BLaER1 treated with 17β-estradiol and CSF1 and Interleukin-3, amounts not matched to agents 10 nM and 100 nM (cell line): ENCODE results near the gene RAB44.

Experiments used
- H3K27ac ChIP-seq, 11 experiments: shearing (Covaris generic); formaldehyde crosslinking; 2 replicates each; pipeline ENCODE4 v1.8.1; 2022
- H3K27me3 ChIP-seq, 11 experiments: shearing (Covaris generic); formaldehyde crosslinking; 2 replicates each; pipeline ENCODE4 v1.8.1; 2022
- H3K36me3 ChIP-seq, 11 experiments: shearing (Covaris generic); formaldehyde crosslinking; 2 replicates each; pipeline ENCODE4 v1.8.1; 2022
- H3K4me1 ChIP-seq, 10 experiments: shearing (Covaris generic); formaldehyde crosslinking; 2 replicates each; pipeline ENCODE4 v1.8.1; 2022
- H3K4me2 ChIP-seq, 11 experiments: shearing (Covaris generic); formaldehyde crosslinking; 2 replicates each; pipeline ENCODE4 v1.8.1; 2022
- H3K4me3 ChIP-seq, 10 experiments: shearing (Covaris generic); formaldehyde crosslinking; 2 replicates each; pipeline ENCODE4 v1.8.1; 2022
- H3K9ac ChIP-seq, 11 experiments: shearing (Covaris generic); formaldehyde crosslinking; 2 replicates each; pipeline ENCODE4 v1.8.1; 2022
- H3K9me3 ChIP-seq, 11 experiments: shearing (Covaris generic); formaldehyde crosslinking; replicated peaks in 1 of 11; 2 replicates each; pipeline ENCODE4 v1.8.1; 2022
- H4K20me1 ChIP-seq, 11 experiments: shearing (Covaris generic); formaldehyde crosslinking; 2 replicates each; pipeline ENCODE4 v1.8.1; 2022
- Cebpa-rat ChIP-seq, 11 experiments: shearing (Covaris generic); IDR thresholded peaks; 2 replicates each; pipeline ENCODE4 v1.8.1; 2022

Gene RAB44

DNA sequence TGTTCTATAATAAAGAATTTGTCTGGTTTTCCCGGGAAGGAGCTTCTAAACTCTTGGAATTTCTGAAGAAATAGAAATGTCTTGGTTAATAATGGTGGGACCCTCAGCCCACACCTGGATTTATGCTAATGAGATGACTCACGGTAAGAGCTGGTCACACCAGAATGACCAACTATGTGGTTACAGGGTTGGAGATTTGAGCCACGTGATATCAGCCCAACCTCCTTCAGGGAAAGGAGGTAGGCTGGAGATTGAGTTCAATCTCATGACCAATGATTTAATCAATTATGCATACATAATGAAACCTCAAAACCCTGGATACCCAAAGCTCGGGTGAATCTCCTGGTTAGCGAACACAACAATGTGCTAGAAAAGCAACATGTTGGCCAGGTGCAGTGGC is 41.2 kb upstream of the RAB44 start:
- Histone ChIP-seq H3K4me3 (no peak overlapping the region), H3K9ac (no peak overlapping the region), H3K36me3 (no peaks in the 10 kb centered on the region), H3K4me1 (peaks cover 16 to 85% (median 81%) of the 10 kb centered on the region in 10 experiments), H3K27me3 (no peaks in the 10 kb centered on the region), H3K27ac (no peak overlapping the region), H4K20me1 (no peaks in the 10 kb centered on the region), H3K9me3 (no peaks in the 10 kb centered on the region), H3K4me2 (peak overlapping the region in 8 of 11 experiments; percentile 18 to 96 (median 60); a peak in 15 of 22 replicates)
- TF ChIP-seq Cebpa-rat (IDR thresholded peaks at IDR 0.05): no peak

GRCh38 chr6:36657271-36657670 is 40.4 kb upstream of the RAB44 start:
- Histone ChIP-seq H3K27ac (no peak overlapping the region), H3K36me3 (no peaks in the 10 kb centered on the region), H4K20me1 (no peaks in the 10 kb centered on the region), H3K9ac (no peak overlapping the region), H3K27me3 (no peaks in the 10 kb centered on the region), H3K4me3 (no peak overlapping the region), H3K4me2 (peak overlapping the region in 8 of 11 experiments; percentile 51 to 96 (median 63); a peak in 15 of 22 replicates), H3K4me1 (peaks cover 14 to 85% (median 81%) of the 10 kb centered on the region in 10 experiments), H3K9me3 (no peaks in the 10 kb centered on the region)
- TF ChIP-seq Cebpa-rat (IDR thresholded peaks at IDR 0.05): no peak

GRCh38 chr6:36657942-36658544 is 39.6 kb upstream of the RAB44 start:
- Histone ChIP-seq H3K9me3 (no peaks in the 10 kb centered on the region), H3K27me3 (no peaks in the 10 kb centered on the region), H3K4me2 (peak overlapping the region; percentile 21 to 96 (median 58); a peak in 21 of 22 replicates), H3K27ac (no peak overlapping the region), H3K9ac (no peak overlapping the region; a peak in 1 of 22 replicates), H3K4me3 (no peak overlapping the region), H4K20me1 (no peaks in the 10 kb centered on the region), H3K36me3 (no peaks in the 10 kb centered on the region), H3K4me1 (peaks cover 21 to 91% (median 85%) of the 10 kb centered on the region in 10 experiments)
- no peak for TF ChIP-seq Cebpa-rat (IDR thresholded peaks at IDR 0.05)

GRCh38 chr6:36659271-36659670 is 38.4 kb upstream of the RAB44 start:
- Histone ChIP-seq H3K4me2 (peak overlapping the region; percentile 3 to 96 (median 58); a peak in 20 of 22 replicates), H3K9ac (no peak overlapping the region), H3K27ac (no peak overlapping the region), H3K36me3 (no peaks in the 10 kb centered on the region), H3K4me1 (peaks cover 33 to 100% (median 95%) of the 10 kb centered on the region in 10 experiments), H3K4me3 (no peak overlapping the region), H3K9me3 (no peaks in the 10 kb centered on the region), H3K27me3 (no peaks in the 10 kb centered on the region), H4K20me1 (no peaks in the 10 kb centered on the region)
- no peak for TF ChIP-seq Cebpa-rat (IDR thresholded peaks at IDR 0.05)

DNA sequence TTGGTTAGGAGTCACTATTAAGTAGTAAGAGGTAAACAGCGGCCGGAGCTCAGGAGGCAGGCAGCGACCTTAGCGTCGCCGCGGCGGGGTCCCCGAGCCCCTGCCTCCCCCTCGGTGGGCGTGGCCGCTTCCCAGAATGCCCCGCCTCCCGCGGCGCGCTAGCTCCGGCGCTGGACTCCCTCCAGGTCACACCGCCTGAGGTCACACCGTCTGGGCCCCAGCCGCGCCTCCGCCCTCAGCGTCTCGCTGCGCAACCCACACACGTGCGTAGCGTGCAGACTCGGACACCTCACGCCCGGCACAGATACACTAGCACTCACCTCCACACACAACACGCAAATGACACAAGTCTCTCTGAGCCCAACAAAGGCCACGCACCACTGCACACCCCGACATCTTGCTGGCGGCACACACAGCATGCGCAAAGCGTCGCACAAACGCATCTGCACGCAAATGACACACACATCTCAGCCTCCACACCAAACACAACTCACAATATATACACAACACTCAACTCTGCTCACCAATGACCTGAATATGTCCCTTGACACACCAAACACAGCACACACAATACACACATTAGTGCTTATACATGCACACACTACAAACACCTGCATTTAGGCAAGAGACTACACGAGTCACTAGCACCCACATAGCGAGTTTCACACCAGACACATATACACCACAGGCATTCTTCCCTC is 36.7 kb upstream of the RAB44 start:
- Histone ChIP-seq H3K4me1 (peaks cover 50 to 100% (median 98%) of the 10 kb centered on the region in 10 experiments), H3K4me2 (peak overlapping the region in 7 of 11 experiments; percentile 11 to 96 (median 59); a peak in 7 of 22 replicates), H4K20me1 (no peaks in the 10 kb centered on the region), H3K4me3 (no peak overlapping the region), H3K27ac (no peak overlapping the region), H3K9me3 (no peaks in the 10 kb centered on the region), H3K27me3 (no peaks in the 10 kb centered on the region), H3K36me3 (no peaks in the 10 kb centered on the region), H3K9ac (no peak overlapping the region)
- no peak for TF ChIP-seq Cebpa-rat (IDR thresholded peaks at IDR 0.05)

- Histone ChIP-seq H3K9ac (peak overlapping the region in 6 of 11 experiments; percentile 3 to 31 (median 10); a peak in 5 of 22 replicates), H4K20me1 (no peaks in the 10 kb centered on the region), H3K9me3 (no peaks in the 10 kb centered on the region), H3K4me2 (peak overlapping the region; percentile 63 to 96 (median 91)), H3K27ac (peak overlapping the region in 5 of 11 experiments; percentile 4 to 91 (median 41); a peak in 7 of 22 replicates), H3K4me3 (no peak overlapping the region), H3K27me3 (no peaks in the 10 kb centered on the region), H3K4me1 (peaks cover 63 to 100% (median 98%) of the 10 kb centered on the region in 10 experiments), H3K36me3 (no peaks in the 10 kb centered on the region)
- TF ChIP-seq Cebpa-rat (IDR thresholded peaks at IDR 0.05): no peak
Measured at GRCh38 chr6:36662380-36662779, 35.2 kb upstream of the RAB44 start.

- peak in 2 of 11 experiments; percentile 35 to 53; a peak in 3 of 22 replicates for TF ChIP-seq Cebpa-rat (IDR thresholded peaks at IDR 0.05)
- Histone ChIP-seq H3K9me3 (no peaks in the 10 kb centered on the region), H3K36me3 (no peaks in the 10 kb centered on the region), H4K20me1 (no peaks in the 10 kb centered on the region), H3K4me3 (no peak overlapping the region), H3K9ac (peak overlapping the region in 7 of 11 experiments; percentile 1 to 40 (median 9); a peak in 9 of 22 replicates), H3K4me1 (peaks cover 68 to 100% (median 98%) of the 10 kb centered on the region in 10 experiments), H3K27ac (peak overlapping the region in 9 of 11 experiments; percentile 4 to 91 (median 55); a peak in 14 of 22 replicates), H3K27me3 (no peaks in the 10 kb centered on the region), H3K4me2 (peak overlapping the region; percentile 63 to 96 (median 91))
Measured at GRCh38 chr6:36662827-36663256, 34.8 kb upstream of the RAB44 start.

DNA sequence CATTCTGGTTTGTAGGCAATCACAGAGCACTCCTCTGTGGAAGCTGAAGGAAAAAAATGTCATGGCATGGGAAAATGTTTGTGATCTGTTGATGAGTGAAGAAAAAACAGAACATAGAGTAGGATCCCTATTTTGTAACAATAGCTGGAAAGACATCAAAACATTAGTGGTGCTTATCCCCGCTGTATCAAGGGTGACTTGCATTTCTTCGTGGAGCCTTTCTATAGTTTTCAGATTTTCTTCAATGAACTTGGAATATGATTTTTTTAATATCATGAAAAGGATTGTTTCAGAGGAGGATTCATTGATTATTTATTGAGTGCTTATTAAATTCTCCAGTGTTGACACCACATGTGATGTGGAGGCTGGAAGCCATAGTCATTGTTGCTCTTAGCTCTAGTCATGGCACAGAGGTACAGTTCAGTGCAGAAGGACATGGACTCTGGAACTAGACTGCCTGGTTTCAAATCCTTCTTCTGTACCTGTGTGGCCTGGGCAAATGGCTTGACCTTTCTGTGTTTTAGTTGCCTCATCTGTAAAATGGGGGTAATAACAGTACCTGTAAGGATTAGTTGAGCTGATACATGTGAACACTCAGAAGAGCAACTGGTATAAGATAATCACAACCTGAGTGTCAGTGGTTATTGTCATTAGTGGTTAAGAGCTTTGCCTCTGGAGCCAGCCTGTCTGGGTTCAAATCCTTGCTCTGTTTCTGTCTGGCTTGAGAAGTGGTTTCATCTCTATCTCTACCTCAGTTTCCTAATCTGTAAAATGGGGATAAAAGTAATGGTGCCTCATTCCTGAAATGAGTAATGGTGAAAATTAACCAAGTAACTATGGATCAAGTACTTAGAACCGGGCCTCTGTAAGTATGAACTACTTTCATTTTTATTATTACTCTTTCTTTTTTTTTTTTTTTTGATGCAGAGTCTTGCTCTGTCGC is 33.9 kb upstream of the RAB44 start:
- Histone ChIP-seq H3K27ac (peak overlapping the region in 9 of 11 experiments; percentile 22 to 91 (median 87); a peak in 16 of 22 replicates), H3K36me3 (no peaks in the 10 kb centered on the region), H3K9ac (peak overlapping the region in 6 of 11 experiments; percentile 1 to 40 (median 5); a peak in 5 of 22 replicates), H3K4me2 (peak overlapping the region; percentile 63 to 96 (median 91)), H3K9me3 (no peaks in the 10 kb centered on the region), H3K27me3 (no peaks in the 10 kb centered on the region), H3K4me3 (no peak overlapping the region), H3K4me1 (peaks cover 71 to 100% (median 98%) of the 10 kb centered on the region in 10 experiments), H4K20me1 (no peaks in the 10 kb centered on the region)
- TF ChIP-seq Cebpa-rat (IDR thresholded peaks at IDR 0.05): no peak
